Right atrium auricular region (tissue), 2 donors: ENCODE results near the gene NMNAT2. TPM values are rescaled to one million over a fixed set of nuclear protein-coding genes. Genes with fewer than 3 reads are reported as not detected.

ENCODE experiments used
- DNase-seq: peaks from one replicate; pipeline ENCODE4 v3.0.0-alpha.2; 2019; ENCODE audit warnings: low spot score
- H3K27ac ChIP-seq, 2 donors: fragments of 200-600 bp; sonication (generic); 1 replicate in 1 of 2; 2 replicates in 1 of 2; pipeline ENCODE4 v1.5.1; 2016 to 2019
- H3K27me3 ChIP-seq, 2 donors: fragments of 200-600 bp; sonication (generic); one replicate each; pipeline versions ENCODE4 v1.5.1 to v1.6.0; 2017 to 2019
- H3K36me3 ChIP-seq: fragments of 200-600 bp; sonication (generic); one replicate; pipeline ENCODE4 v1.5.1; 2016
- H3K4me1 ChIP-seq, 2 donors: fragments of 200-600 bp; sonication (generic); one replicate each; pipeline versions ENCODE4 v1.5.1 to v1.6.0; 2017 to 2019
- H3K4me3 ChIP-seq, 2 donors: fragments of 200-600 bp; sonication (generic); 1 replicate in 1 of 2; 2 replicates in 1 of 2; pipeline ENCODE4 v1.5.1; 2017 to 2019; ENCODE audit warnings: mild to moderate bottlenecking in 1 of 2, moderate library complexity in 1 of 2
- H3K9me3 ChIP-seq, 2 donors: fragments of 200-600 bp; sonication (generic); one replicate each; pipeline ENCODE4 v1.5.1; 2019
- total RNA-seq, 2 donors: library from RNA; depleted of rRNA; stranded (reverse); fragments of >200 nt; gene quantifications; one replicate each; pipeline ENCODE4 v1.1.0, GENCODE V29; 2016
- TF ChIP-seq, protein P1 (sequence below), 2 donors: fragments of 200-600 bp; sonication (generic); IDR thresholded peaks; one replicate each; pipeline ENCODE4 v1.5.1; 2019; ENCODE audit warnings: antibody characterized with exemption in 2 of 2

Gene NMNAT2
- total RNA-seq, 2 donors from 2014 or later: 38.6 to 40.0 TPM

DNA sequence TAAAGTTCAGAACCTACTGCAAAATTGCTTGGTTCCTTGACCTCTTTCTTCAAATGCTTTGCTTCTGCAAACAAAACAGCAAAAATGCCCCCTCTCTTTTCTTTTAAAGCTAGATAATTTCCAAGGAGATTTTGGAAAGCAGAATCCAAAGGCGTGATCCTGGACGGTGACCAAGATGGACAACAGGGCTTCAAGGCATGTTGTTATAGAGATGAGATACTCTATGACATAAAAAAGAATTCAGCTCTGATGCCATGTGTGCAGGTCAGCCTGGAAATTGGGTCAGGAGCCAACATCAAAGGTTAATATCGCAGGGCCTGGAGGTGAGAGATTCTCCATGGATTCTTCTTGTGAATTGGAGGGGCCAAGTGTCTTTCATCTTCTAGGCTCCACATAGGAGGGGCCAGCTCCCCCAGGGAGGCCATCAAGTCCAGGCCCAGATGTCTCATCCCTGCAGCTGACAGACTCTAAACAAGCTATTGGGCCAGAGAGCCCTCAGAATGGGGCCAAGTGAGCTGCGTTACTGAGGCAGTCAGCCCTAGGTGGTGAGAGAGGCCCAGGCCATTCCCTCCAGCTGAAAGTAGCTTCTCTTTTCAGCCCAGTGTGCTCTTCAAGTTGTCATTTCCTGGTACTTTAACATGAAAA lies 45.5 kb downstream of the NMNAT2 start:
- H3K9me3 ChIP-seq: no peaks in the 10 kb centered on the region
- peak overlapping the region in 1 of 2 donors; percentile 38 for H3K27ac ChIP-seq

DNA sequence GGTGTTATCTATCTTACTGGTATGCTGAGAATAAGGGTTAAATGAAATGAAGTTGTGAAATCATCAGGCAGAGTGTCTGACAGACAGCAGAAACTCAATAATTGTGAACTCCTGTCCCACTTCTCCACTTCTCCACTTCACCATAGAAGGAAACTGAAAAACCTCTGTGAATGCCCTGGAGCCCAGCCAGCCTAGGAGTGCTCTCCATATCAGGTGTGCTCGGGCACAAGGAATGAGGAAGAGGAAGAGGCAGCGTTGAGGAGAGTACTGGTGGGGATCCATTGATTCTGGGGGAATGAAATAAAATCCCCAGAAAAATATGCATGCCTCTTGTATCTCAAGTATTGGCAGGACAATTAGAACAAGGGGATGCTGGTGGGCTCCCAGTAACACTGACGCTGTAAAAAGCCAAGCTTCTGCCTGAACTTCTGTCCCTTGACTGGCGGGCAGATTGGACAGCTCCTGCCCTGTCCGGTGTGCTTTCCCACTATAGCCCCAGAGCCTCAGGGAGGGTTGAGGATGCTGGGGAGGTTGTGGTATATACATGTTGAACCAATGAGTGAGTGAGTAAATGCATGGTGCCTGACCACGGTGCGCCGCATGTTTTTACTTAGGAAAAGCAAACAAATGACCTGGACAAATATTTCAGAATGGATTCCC lies 47.7 kb downstream of the NMNAT2 start:
- H3K36me3 ChIP-seq: no peaks in the 10 kb centered on the region
- TF ChIP-seq, protein P1, sequence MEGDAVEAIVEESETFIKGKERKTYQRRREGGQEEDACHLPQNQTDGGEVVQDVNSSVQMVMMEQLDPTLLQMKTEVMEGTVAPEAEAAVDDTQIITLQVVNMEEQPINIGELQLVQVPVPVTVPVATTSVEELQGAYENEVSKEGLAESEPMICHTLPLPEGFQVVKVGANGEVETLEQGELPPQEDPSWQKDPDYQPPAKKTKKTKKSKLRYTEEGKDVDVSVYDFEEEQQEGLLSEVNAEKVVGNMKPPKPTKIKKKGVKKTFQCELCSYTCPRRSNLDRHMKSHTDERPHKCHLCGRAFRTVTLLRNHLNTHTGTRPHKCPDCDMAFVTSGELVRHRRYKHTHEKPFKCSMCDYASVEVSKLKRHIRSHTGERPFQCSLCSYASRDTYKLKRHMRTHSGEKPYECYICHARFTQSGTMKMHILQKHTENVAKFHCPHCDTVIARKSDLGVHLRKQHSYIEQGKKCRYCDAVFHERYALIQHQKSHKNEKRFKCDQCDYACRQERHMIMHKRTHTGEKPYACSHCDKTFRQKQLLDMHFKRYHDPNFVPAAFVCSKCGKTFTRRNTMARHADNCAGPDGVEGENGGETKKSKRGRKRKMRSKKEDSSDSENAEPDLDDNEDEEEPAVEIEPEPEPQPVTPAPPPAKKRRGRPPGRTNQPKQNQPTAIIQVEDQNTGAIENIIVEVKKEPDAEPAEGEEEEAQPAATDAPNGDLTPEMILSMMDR (IDR thresholded peaks at IDR 0.05): no peak
- DNase-seq: no peak

More for the DNA sequence above, 45.5 kb downstream of the NMNAT2 start:
- Histone ChIP-seq H3K4me1 (peaks cover 0 to 28% of the 10 kb centered on the region in 2 donors), H3K36me3 (no peaks in the 10 kb centered on the region), H3K4me3 (no peak overlapping the region), H3K27me3 (no peaks in the 10 kb centered on the region)
- TF ChIP-seq, protein P1 (IDR thresholded peaks at IDR 0.05): no peak
- DNase-seq: no peak

DNA sequence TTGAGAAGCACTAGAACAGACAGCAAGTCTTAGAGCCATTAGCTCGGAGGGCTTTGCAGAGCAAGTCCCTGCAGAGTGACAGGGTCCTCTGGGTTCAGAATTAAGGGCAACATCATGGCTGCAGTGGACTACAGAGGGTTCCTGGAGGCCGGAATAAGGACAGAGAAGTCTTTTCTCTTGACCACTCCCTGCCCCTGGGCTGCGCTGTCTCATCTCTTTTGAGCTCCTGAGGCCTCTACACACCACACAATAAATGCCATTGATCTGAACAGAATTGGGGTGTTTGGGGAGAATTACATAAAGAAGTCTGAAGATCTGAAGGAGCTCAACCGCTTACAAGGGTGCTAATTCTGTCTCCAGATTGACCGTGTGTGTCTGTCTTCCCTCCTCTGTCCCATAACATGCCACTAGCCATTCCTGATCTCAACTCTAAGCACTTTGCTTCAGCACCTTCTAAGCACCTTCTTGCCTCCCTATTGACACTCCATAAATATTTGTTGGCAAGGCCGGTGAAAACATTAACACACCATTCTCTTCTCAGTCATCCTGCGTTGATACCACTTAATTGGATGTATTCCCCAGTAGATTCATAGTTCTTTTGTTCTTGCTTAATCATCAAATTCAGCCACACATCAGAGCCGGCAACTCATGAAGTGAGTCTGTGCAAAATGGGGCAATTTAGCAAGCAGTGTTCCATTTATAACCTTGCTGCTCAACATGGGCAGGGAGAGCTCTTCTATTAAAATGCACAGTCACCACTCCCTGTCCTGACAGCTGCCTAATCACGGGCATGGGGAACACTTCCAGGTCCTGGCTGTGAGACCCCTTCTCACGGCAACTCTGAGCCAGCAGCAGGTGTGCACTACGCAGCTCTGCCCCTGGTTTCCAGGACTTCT lies 49.7 kb downstream of the NMNAT2 start:
- H3K4me1 ChIP-seq: peaks cover 0 to 40% of the 10 kb centered on the region in 2 donors
- no peaks in the 10 kb centered on the region for H3K9me3 ChIP-seq
- H3K4me3 ChIP-seq: no peak overlapping the region
- H3K27ac ChIP-seq: peak overlapping the region; percentile 69 to 89
- no peaks in the 10 kb centered on the region for H3K27me3 ChIP-seq
- H3K36me3 ChIP-seq: no peaks in the 10 kb centered on the region
- TF ChIP-seq, protein P1 (IDR thresholded peaks at IDR 0.05): no peak
- DNase-seq: no peak

More for the DNA sequence above, 47.7 kb downstream of the NMNAT2 start:
- peak overlapping the region; percentile 26 to 47 for H3K27ac ChIP-seq
- no peaks in the 10 kb centered on the region for H3K9me3 ChIP-seq
- H3K27me3 ChIP-seq: no peaks in the 10 kb centered on the region
- peaks cover 0 to 32% of the 10 kb centered on the region in 2 donors for H3K4me1 ChIP-seq
- H3K4me3 ChIP-seq: no peak overlapping the region

DNA sequence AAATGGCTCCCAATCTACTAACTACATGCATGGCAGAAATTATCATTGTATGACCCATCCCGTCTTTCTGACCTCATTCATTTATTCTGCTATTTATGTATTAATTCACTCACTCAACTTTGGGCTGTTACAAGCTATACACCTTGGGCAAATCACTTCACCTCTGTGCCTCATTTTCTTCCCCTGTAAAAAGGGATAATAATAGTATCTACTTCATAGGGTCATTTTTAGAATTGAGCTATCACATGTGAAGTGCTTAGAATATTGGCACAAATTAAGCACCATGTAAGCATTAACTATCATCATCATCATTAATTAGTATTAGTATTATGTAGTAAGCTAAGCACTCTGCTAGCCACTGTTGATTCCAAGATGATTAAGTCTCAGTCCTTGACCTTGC lies 52.1 kb downstream of the NMNAT2 start:
- Histone ChIP-seq H3K27me3 (no peaks in the 10 kb centered on the region), H3K27ac (peak overlapping the region; percentile 65 to 89), H3K9me3 (no peaks in the 10 kb centered on the region), H3K4me1 (peaks cover 0 to 27% of the 10 kb centered on the region in 2 donors), H3K36me3 (no peaks in the 10 kb centered on the region), H3K4me3 (no peak overlapping the region)
- TF ChIP-seq, protein P1 (IDR thresholded peaks at IDR 0.05): no peak
- no peak for DNase-seq

DNA sequence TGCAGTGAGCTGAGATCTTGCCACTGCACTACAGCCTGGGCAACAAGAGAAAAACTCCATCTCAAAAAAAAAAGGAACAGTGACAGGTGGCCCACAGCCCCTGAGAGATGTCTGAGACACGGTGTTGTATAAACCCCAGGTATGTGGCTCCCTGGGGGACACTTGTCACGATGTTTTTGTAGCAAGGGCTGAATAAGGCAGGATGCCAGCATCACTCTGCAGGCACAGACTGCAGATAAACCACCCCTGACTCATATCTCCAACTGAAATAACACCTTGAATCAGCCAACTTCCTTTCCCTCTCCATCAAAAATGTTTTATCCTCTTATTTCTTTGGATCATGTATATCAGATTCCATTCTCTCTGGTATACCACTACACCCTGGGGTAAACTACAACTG lies 52.5 kb downstream of the NMNAT2 start:
- Histone ChIP-seq H3K4me1 (peaks cover 0 to 27% of the 10 kb centered on the region in 2 donors), H3K4me3 (no peak overlapping the region), H3K9me3 (no peaks in the 10 kb centered on the region), H3K36me3 (no peaks in the 10 kb centered on the region), H3K27me3 (no peaks in the 10 kb centered on the region), H3K27ac (peak overlapping the region; percentile 65 to 89)
- TF ChIP-seq, protein P1 (IDR thresholded peaks at IDR 0.05): no peak
- no peak for DNase-seq
